Motor neuron (in vitro differentiated cells): ENCODE results near the gene MRPL51. TPM values are rescaled to one million over a fixed set of nuclear protein-coding genes. Genes with fewer than 3 reads are reported as not detected.
"Not testable (repeated sequence)": the region's sequence is repeated elsewhere in the genome, so short reads cannot be mapped to it uniquely, and the experiment has no call there.

Experiments
- ATAC-seq, 8 experiments: fragments of 200-7000 bp; cut with Tn5 transposase; replicated peaks in 6 of 8; 2 replicates each; pipeline ENCODE4 v1.8.0; 2021; ENCODE audit warnings: mild to moderate bottlenecking in 8 of 8, moderate library complexity in 8 of 8
- H3K27ac ChIP-seq, 2 donors: fragments of 250-450 bp; sonication (Bioruptor Pico); 2 replicates each; pipeline ENCODE4 v1.9.0; 2021; ENCODE audit warnings: antibody characterized with exemption in 2 of 2, mild to moderate bottlenecking in 2 of 2, moderate library complexity in 1 of 2
- H3K4me1 ChIP-seq, 2 donors: fragments of 250-450 bp; sonication (Bioruptor Pico); replicated peaks in 1 of 2; 2 replicates each; pipeline ENCODE4 v1.6.1; 2021; ENCODE audit warnings: antibody characterized with exemption in 2 of 2, mild to moderate bottlenecking in 2 of 2, moderate library complexity in 1 of 2
- H3K4me3 ChIP-seq, 5 donors: fragments of 250-450 bp; sonication (Bioruptor Pico); 2 replicates each; pipeline ENCODE4 v1.9.0; 2021; ENCODE audit warnings: antibody characterized with exemption in 5 of 5, mild to moderate bottlenecking in 5 of 5, moderate library complexity in 4 of 5
- WGBS, 10 experiments: fragments of 450-650 bp; shearing (Covaris generic); methylation state at CpG; one replicate each; pipeline ENCODE4 v1.0.0; 2022; 5-methylcytosine and 5-hydroxymethylcytosine counted together
- in situ Hi-C, 9 experiments: fragments of 400-800 bp; cut with MboI; loops; one replicate each; pipeline ENCODE4 v1.15.0; 2021; ENCODE audit warnings: low sequenced_read_pairs in 9 of 9, low pct_unique_long_range_greater_than_20kb in 2 of 9; ENCODE audit not compliant: unreplicated experiment in 9 of 9
- total RNA-seq, 8 experiments: library from RNA; unstranded; fragments of 300-600 nt; gene quantifications; 2 replicates each; pipeline versions ENCODE4 v1.2.3 to v1.2.4, GENCODE V29; 2022

Gene MRPL51
- total RNA-seq, result 100 to 1,000 TPM; 129 to 267 (median 184) TPM

DNA sequence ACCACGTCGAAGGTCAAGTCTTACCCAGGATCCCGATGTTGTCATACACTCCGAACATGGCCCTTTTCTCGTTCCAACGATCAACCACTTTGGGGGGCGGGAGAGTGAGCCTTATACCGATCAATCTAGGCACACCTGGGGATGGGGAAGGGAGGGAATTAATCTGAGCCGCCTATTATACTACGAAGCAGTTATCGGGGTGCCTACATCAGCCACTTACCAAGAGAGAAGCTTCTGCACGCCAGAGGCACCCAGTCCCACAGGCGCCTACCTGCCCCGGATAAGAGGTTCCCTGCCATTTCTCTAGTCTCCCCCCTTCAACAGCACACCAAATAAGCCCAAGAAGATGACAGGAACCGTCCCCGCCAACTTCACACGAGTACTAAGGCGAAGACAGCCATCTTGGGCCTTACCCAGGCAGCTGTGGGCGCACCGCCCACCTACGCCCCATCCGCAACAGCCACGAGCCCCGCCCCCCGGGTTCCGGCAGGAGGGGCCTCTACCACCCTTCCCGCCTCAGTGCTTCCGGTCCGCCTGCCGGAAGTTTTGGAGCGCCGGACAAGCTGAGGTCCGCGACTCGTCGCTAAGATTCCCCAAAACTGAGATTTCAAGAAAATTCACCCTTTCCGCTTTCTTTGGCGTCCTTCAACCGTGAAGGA is at the start of gene MRPL51:
TSS of gene MRPL51 (minus strand) at position 425 of the 659 bp plus-strand sequence. CDS start at position 299, 126 bp downstream.
- WGBS, 10 experiments, result 0 to 2% (median 0%) methylated on average over 1 to 13 of the region's 39 CpGs; no CpG with 5 or more reads in 2 of the 10 experiments

DNA sequence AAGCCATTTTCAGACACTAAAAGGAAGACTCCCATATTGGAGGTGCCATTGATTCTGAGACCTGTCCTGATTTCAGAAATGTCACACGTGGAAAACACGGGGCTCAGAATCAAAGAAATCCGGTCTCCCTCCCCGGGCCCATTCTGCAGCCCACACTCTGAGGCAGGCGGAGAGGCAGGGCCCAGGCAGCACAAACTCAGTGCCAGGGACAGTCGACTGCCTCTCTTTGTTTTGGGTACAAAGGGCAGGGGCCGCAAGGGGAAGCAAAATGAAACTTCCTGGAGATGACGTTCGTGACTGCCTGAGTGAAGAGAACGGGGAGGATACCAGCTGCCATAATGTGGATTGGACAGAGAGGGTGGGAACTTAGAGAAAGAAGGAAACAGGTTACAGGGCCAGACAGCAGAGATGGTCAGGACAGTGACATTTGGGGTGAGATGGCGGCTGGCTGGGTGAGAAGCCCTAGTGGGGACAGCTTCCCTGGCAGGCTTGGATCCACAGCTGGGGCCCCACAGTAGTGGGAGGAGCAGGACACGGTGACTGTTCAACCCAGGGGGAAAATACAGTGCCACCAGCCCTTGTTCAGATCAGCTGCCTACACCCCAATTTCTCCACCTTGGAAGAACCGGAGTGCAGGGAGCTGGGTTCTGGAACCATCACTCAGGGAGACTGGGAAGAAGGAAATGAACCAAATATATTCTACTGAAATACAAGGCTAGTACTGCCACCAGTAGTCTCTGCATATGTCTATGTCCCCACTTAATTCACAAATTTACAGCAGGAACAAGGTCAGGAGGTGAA is 49.3 kb upstream of the MRPL51 start:
- no peak overlapping the region for H3K4me3 ChIP-seq
- H3K4me1 ChIP-seq, result peaks cover 26 to 27% of the 10 kb centered on the region in 2 donors
- ATAC-seq, result peak in 4 of 8 experiments; percentile 1 to 30 (median 6)
- peak overlapping the region in 1 of 2 donors; percentile 59 for H3K27ac ChIP-seq
- in situ Hi-C loops, result no loop called here
- 40 to 100% (median 79%) methylated on average over 1 to 10 of the region's 13 CpGs; no CpG with 5 or more reads in 2 of the 10 experiments for WGBS, 10 experiments

More for the DNA sequence above, at the start of gene MRPL51:
- peak; percentile 82 to 89 (median 86) for ATAC-seq
- in situ Hi-C loops, result no loop called here
- Histone ChIP-seq H3K4me3 (peak within 1 kb of the TSS; percentile 49 to 93 (median 85)), H3K4me1 (peaks cover 11 to 19% of the 10 kb centered on the region in 2 donors), H3K27ac (peak within 1 kb of the TSS; percentile 77 to 79)

DNA sequence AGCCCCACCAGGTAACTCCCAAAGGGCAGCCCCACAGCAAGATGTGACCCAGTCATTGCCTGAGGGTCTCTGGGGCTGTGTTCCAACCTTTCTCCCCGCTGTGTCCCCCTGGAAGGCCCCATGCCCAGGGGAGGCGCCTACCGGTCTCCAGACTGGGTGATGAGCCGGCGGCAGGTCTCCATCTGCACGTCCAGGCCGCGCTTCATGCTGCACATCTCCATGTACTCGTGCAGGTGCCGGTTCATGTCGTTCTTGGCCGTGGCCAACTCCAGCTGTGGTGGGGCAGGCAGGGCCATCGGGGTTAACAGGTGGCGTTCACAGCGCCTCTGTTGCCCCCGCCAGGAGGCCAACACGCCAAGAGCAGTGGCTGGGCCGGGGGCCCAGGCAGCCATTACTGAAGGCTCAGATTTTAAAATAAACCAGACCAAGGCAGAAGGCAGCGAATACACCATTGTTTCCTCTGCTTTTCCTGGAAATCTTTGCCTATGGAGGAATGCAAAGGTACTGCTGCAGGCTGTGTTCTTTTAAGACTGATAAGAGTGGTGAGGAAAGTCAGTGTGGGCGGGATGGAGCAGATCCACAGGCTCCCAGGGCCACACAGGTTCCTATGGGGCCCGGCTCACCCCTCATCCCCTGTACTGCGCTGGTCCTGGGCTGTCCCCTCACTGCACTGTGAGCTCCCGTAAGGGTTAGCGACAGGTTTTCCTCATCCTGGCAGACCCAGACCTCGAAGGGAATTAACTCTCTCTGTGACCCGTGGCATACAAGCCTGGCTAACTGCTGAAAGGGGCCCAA is 48.5 kb upstream of the MRPL51 start:
- H3K27ac ChIP-seq, result no peak overlapping the region
- H3K4me3 ChIP-seq, result no peak overlapping the region
- no peak for ATAC-seq
- WGBS, 10 experiments, result 20 to 100% (median 85%) methylated on average over 1 to 5 of the region's 26 CpGs; no CpG with 5 or more reads in 2 of the 10 experiments
- peaks cover 27% of the 10 kb centered on the region in 2 donors for H3K4me1 ChIP-seq
- in situ Hi-C loops, result no loop called here

DNA sequence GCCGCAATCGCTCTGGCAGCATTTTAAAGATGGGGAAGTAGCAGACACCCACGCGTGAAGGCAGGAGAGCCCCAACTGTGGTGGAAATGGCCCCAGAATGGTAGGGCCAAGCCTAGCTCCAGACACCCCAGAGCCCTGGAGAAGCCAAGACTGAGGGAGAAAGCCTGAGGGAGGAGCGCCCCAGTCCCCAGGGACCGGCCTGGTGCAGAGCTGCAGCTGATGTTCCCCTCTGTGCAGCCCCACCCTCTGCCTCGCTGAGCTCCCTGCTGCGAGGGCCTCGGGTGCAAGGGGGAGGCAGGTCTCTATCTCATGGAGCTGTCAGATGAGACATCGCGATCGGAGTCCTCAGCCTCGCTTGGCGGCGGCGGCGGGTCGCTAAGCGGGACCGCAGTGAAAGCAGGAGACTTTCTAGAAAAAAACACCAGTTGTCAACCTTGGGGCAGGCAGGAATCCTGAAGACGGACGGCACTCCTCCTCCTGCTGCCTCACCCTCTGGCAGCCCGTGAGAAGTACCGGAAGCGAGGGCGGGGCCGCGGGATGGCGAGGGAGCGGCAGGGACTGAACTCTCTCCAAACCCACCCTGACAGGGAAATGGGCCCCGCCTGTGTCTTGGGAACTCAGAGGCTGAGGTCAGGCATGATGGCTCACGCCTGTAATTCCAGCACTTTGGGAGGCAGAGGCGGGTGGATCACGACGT is 47.3 kb upstream of the MRPL51 start:
- peak; percentile 59 to 85 (median 80) for ATAC-seq
- in situ Hi-C loops, result no loop called here
- H3K27ac ChIP-seq, result peak overlapping the region in 1 of 2 donors; percentile 54
- 0 to 80% (median 24%) methylated on average over 1 to 5 of the region's 35 CpGs; no CpG with 5 or more reads in 3 of the 10 experiments for WGBS, 10 experiments
- H3K4me1 ChIP-seq, result peaks cover 35 to 36% of the 10 kb centered on the region in 2 donors
- H3K4me3 ChIP-seq, result peak overlapping the region in 2 of 5 donors; percentile 1 to 5

DNA sequence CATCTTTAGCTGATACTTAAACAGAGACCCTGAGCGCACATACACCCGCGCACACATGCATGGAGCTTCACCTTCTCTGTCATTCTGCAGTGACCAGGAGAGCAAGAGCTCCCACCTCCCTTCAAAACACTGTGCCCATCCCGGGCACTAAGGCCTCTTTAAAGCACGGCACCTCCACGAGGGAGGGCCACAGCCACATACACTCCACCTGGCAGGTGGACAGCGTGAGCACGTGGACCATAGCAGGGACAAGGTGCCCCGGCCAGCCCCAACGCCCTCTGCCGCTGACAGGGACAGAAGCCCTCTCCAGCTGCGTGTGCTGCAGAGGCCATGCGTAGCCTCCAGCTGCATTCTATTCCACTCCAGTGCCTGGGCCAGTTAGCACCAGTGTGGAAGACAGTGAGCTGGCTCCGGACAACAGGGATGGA is 46.7 kb upstream of the MRPL51 start:
- peak in 7 of 8 experiments; percentile 2 to 10 (median 4) for ATAC-seq
- Histone ChIP-seq H3K4me1 (peaks cover 35 to 36% of the 10 kb centered on the region in 2 donors), H3K27ac (peak overlapping the region in 1 of 2 donors; percentile 54), H3K4me3 (no peak overlapping the region)
- 30 to 93% (median 80%) methylated on average over 2 to 7 of the region's 14 CpGs; no CpG with 5 or more reads in 3 of the 10 experiments for WGBS, 10 experiments
- in situ Hi-C loops, result no loop called here

- in situ Hi-C loops, result no loop called here
- peak in 1 of 8 experiments; percentile 1 for ATAC-seq
- WGBS, 10 experiments, result 43 to 96% (median 79%) methylated on average over 1 to 5 of the region's 5 CpGs; no CpG with 5 or more reads in 3 of the 10 experiments
- no peak overlapping the region for H3K4me3 ChIP-seq
- H3K27ac ChIP-seq, result no peak overlapping the region
- H3K4me1 ChIP-seq, result peaks cover 35 to 36% of the 10 kb centered on the region in 2 donors
Observed at GRCh38 chr12:6539314-6539682, 46.2 kb upstream of the MRPL51 start.

GRCh38 chr12:6538420-6539313 is 45.6 kb upstream of the MRPL51 start:
- peaks cover 35 to 36% of the 10 kb centered on the region in 2 donors for H3K4me1 ChIP-seq

GRCh38 chr12:6537580-6538419 is 44.7 kb upstream of the MRPL51 start:
- H3K27ac ChIP-seq, in situ Hi-C loops, H3K4me3 ChIP-seq, ATAC-seq: not testable (repeated sequence)
- peaks cover 38 to 40% of the 10 kb centered on the region in 2 donors for H3K4me1 ChIP-seq
- 0 to 90% (median 53%) methylated on average over 1 to 10 of the region's 17 CpGs; no CpG with 5 or more reads in 5 of the 10 experiments for WGBS, 10 experiments

More at GRCh38 chr12:6538420-6539313, 45.6 kb upstream of the MRPL51 start:
- Histone ChIP-seq H3K4me3 (no peak overlapping the region), H3K27ac (no peak overlapping the region)
- WGBS, 10 experiments, result 50 to 90% (median 80%) methylated on average over 1 to 13 of the region's 24 CpGs; no CpG with 5 or more reads in 1 of the 10 experiments
- in situ Hi-C loops, result no loop called here
- peak in 1 of 8 experiments; percentile 0 for ATAC-seq

GRCh38 chr12:6536894-6537579 is 44.0 kb upstream of the MRPL51 start:
- H3K4me1 ChIP-seq, result peaks cover 35 to 39% of the 10 kb centered on the region in 2 donors
- ATAC-seq, result no peak
- in situ Hi-C loops, result no loop called here
- H3K27ac ChIP-seq, result no peak overlapping the region
- no peak overlapping the region for H3K4me3 ChIP-seq
- 60 to 100% (median 95%) methylated on average over 1 to 5 of the region's 19 CpGs; no CpG with 5 or more reads in 6 of the 10 experiments for WGBS, 10 experiments
